ENCODE results near the gene ASPG. TPM values are rescaled to one million over a fixed set of nuclear protein-coding genes. Genes with fewer than 3 reads are reported as not detected.

ASPG gene
- polyA plus RNA-seq, 1 experiment = 0.12 TPM

- H3K4me3 ChIP-seq (ENCODE audit: low read depth, low read length) = peak overlapping the region; percentile 24; the same call in 1 of the 2 replicates
- TF ChIP-seq, protein P1, sequence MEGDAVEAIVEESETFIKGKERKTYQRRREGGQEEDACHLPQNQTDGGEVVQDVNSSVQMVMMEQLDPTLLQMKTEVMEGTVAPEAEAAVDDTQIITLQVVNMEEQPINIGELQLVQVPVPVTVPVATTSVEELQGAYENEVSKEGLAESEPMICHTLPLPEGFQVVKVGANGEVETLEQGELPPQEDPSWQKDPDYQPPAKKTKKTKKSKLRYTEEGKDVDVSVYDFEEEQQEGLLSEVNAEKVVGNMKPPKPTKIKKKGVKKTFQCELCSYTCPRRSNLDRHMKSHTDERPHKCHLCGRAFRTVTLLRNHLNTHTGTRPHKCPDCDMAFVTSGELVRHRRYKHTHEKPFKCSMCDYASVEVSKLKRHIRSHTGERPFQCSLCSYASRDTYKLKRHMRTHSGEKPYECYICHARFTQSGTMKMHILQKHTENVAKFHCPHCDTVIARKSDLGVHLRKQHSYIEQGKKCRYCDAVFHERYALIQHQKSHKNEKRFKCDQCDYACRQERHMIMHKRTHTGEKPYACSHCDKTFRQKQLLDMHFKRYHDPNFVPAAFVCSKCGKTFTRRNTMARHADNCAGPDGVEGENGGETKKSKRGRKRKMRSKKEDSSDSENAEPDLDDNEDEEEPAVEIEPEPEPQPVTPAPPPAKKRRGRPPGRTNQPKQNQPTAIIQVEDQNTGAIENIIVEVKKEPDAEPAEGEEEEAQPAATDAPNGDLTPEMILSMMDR (IDR thresholded peaks at IDR 0.05; ENCODE audit: insufficient read depth, low read depth, low read length) = no peak
- POLR2A ChIA-PET = no interaction called here
- peaks cover 13% of the 10 kb centered on the region for H3K27me3 ChIP-seq (ENCODE audit: control insufficient read depth, insufficient read depth, low read length)
- CTCF ChIA-PET = no interaction called here
- no peaks in the 10 kb centered on the region for H3K36me3 ChIP-seq (ENCODE audit: control insufficient read depth, insufficient read depth, low read length)
- DNase-seq (ENCODE audit: low read depth) = no peak
Measured at GRCh38 chr14:104116756-104117340, 31.3 kb downstream of the ASPG start.

DNA sequence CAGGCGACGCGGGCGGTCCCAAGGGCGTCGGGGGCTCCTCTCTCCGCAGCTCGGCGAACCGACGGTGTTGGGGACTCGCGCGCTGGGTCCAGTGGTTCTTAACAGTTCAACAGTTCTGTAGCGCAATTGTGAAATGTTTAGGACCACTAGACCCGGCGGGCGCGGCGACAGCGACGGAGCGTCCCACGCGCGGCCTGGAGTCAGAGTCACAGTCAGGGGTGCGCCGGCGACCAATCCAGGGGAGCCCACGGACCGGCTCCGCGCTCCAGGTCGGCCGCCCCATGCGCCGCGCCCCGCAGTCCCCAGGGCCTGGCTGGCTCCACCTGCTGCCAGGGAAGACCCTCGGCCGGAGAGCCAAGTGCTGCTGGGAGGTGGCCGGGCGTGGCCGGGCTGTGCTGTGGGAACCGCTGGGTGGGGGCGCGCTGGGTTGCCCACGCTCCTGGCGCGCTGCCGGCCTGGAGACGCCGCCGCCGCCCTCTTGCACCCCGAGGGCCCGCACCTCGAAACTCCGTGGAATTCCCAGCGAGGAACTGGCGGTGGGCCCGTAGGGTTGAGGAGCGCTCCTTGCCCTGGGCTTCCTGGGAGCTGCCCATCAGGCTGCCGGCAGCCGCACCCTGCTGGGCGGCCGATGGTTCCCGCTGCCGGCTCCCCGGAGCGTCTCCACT lies 32.0 kb downstream of the ASPG start:
- ChIA-PET POLR2A (no interaction called here), CTCF (no interaction called here)
- DNase-seq (ENCODE audit: low read depth) = no peak
- no peak overlapping the region for H3K4me3 ChIP-seq (ENCODE audit: low read depth, low read length)
- no peaks in the 10 kb centered on the region for H3K36me3 ChIP-seq (ENCODE audit: control insufficient read depth, insufficient read depth, low read length)
- peaks cover 13% of the 10 kb centered on the region for H3K27me3 ChIP-seq (ENCODE audit: control insufficient read depth, insufficient read depth, low read length)
- TF ChIP-seq, protein P1 (IDR thresholded peaks at IDR 0.05; ENCODE audit: insufficient read depth, low read depth, low read length) = no peak

DNA sequence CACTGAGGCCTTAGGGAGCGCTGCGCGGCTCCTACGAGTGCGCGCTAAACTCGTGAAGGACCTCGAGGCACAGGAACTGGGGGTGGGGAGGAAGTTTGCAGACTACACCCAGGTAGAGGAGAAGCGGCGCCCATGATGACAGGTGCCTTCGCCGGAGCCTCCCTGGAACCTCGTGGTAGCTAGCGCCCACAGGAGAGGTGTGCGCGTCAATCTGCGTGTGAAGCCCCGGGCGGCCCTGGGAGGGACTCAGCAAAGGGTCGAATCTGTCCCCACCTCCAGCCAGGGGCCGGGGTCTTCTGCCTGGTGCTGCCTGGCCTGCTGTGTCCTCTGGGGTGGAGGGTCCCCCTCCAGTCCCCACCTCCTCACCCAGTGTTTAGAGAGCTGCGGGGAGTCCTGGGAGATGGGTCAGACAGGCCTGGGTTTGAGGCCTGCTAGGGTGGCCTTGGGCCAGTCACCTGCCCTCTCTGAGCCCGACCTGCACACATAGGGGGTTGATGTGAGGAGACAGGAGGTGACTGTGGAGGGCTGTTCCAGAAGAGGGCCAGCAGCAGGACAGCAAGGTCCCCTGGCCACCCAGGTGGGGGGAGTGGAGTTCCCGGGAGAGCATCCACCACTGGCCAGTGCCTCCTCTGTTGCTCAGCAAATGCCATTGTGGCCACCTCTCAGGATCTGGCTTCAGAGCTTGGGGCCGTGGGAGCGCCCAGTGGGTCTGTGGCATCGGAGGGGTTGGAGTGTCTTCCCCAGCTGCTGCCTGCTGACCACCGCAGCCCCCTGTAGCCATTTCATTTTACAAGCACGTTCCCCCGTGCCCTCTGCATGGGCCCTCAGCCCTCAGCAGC lies 32.7 kb downstream of the ASPG start:
- no peak overlapping the region for H3K4me3 ChIP-seq (ENCODE audit: low read depth, low read length)
- TF ChIP-seq, protein P1 (IDR thresholded peaks at IDR 0.05; ENCODE audit: insufficient read depth, low read depth, low read length) = no peak
- ChIA-PET POLR2A (no interaction called here), CTCF (interaction anchor here (1.5 kb wide), 1 partner anchor 24 kb away, joined by 4 read pairs; no protein-coding TSS in a partner anchor)
- no peak for DNase-seq (ENCODE audit: low read depth)
- no peaks in the 10 kb centered on the region for H3K36me3 ChIP-seq (ENCODE audit: control insufficient read depth, insufficient read depth, low read length)
- peaks cover 13% of the 10 kb centered on the region for H3K27me3 ChIP-seq (ENCODE audit: control insufficient read depth, insufficient read depth, low read length)

- CTCF ChIA-PET = interaction anchor here (1.5 to 2.0 kb wide), 2 partner anchors 24 to 445 kb away, joined by 4 to 6 read pairs; no protein-coding TSS in a partner anchor
Measured at GRCh38 chr14:104119119-104119487, 33.6 kb downstream of the ASPG start.

More at GRCh38 chr14:104119119-104119487, 33.6 kb downstream of the ASPG start:
- POLR2A ChIA-PET = no interaction called here
- Histone ChIP-seq H3K27me3 (ENCODE audit: control insufficient read depth, insufficient read depth, low read length) (peaks cover 13% of the 10 kb centered on the region), H3K36me3 (ENCODE audit: control insufficient read depth, insufficient read depth, low read length) (no peaks in the 10 kb centered on the region), H3K4me3 (ENCODE audit: low read depth, low read length) (no peak overlapping the region)
- TF ChIP-seq, protein P1 (IDR thresholded peaks at IDR 0.05; ENCODE audit: insufficient read depth, low read depth, low read length) = no peak
- no peak for DNase-seq (ENCODE audit: low read depth)
